Activated CD4-positive, CD25-positive, alpha-beta regulatory T cell treated with anti-CD3 and anti-CD28 coated beads, Interleukin-2, amount 50 U/mL, for 24 hours (primary cell): ENCODE results near the gene SLC45A1.

Experiments
- ATAC-seq, 2 donors: fragments of 150-1000 bp; cut with Tn5 transposase; one replicate each; pipeline ENCODE4 v1.10.0; 2021; ENCODE audit warnings: mild to moderate bottlenecking in 1 of 2, moderate library complexity in 1 of 2

The SLC45A1 gene

GRCh38 chr1:8312235-8313218 lies 5.4 kb upstream of the SLC45A1 start:
- no peak for ATAC-seq

GRCh38 chr1:8313231-8313630 lies 4.7 kb upstream of the SLC45A1 start:
- ATAC-seq, result no peak

- ATAC-seq, result no peak
Measured at GRCh38 chr1:8314346-8315280, 3.3 kb upstream of the SLC45A1 start.

GRCh38 chr1:8315573-8316475 lies 2.1 kb upstream of the SLC45A1 start:
- ATAC-seq, result no peak

- ATAC-seq, result no peak
Measured at GRCh38 chr1:8318436-8318835, 522 bp downstream of the SLC45A1 start.

GRCh38 chr1:8321612-8322011 lies 3.7 kb downstream of the SLC45A1 start:
- ATAC-seq, result no peak

GRCh38 chr1:8323706-8324105 lies 5.8 kb downstream of the SLC45A1 start:
- ATAC-seq, result no peak

GRCh38 chr1:8324176-8324810 lies 6.4 kb downstream of the SLC45A1 start:
- ATAC-seq, result no peak

GRCh38 chr1:8325771-8326170 lies 7.9 kb downstream of the SLC45A1 start:
- no peak for ATAC-seq

GRCh38 chr1:8326265-8326664 lies 8.4 kb downstream of the SLC45A1 start:
- no peak for ATAC-seq

GRCh38 chr1:8328271-8328670 lies 10.4 kb downstream of the SLC45A1 start:
- no peak for ATAC-seq

- ATAC-seq, result no peak
Measured at GRCh38 chr1:8329439-8329838, 11.5 kb downstream of the SLC45A1 start.

GRCh38 chr1:8329858-8330257 lies 11.9 kb downstream of the SLC45A1 start:
- ATAC-seq, result no peak

- ATAC-seq, result no peak
Measured at GRCh38 chr1:8330271-8331125, 12.6 kb downstream of the SLC45A1 start.

- no peak for ATAC-seq
Measured at GRCh38 chr1:8332806-8333205, 14.9 kb downstream of the SLC45A1 start.

GRCh38 chr1:8333246-8333987 lies 15.5 kb downstream of the SLC45A1 start:
- ATAC-seq, result no peak

- no peak for ATAC-seq
Measured at GRCh38 chr1:8334106-8334851, 16.4 kb downstream of the SLC45A1 start.

GRCh38 chr1:8335246-8335645 lies 17.3 kb downstream of the SLC45A1 start:
- ATAC-seq, result no peak
